Body of pancreas (tissue), 4 donors: ENCODE measurements around the gene PALLD. TPM values are rescaled to one million over a fixed set of nuclear protein-coding genes. Genes with fewer than 3 reads are reported as not detected.

Experiments
- ATAC-seq: fragments of 150-250 bp; one replicate; pipeline ENCODE4 v1.9.1; 2016
- DNase-seq, 4 donors: peaks; one replicate each; pipeline ENCODE4 v3.0.0-alpha.2; 2019
- H3K27ac ChIP-seq, 4 donors: fragments of 200-600 bp; sonication (generic); 1 replicate in 3 of 4; 2 replicates in 1 of 4; pipeline versions ENCODE4 v1.5.1 to v1.6.1; 2016 to 2019; ENCODE audit warnings: mild to moderate bottlenecking in 1 of 4, mixed read lengths in 1 of 4, moderate library complexity in 1 of 4
- H3K27me3 ChIP-seq, 2 donors: fragments of 200-600 bp; sonication (generic); one replicate each; pipeline ENCODE4 v1.6.0; 2016; ENCODE audit warnings: mild to moderate bottlenecking in 1 of 2
- H3K36me3 ChIP-seq, 2 donors: fragments of 200-600 bp; sonication (generic); replicated peaks in 1 of 2; 2 replicates each; pipeline ENCODE4 v1.5.1; 2016; ENCODE audit warnings: low read depth in 2 of 2; ENCODE audit not compliant: insufficient read depth in 1 of 2
- H3K4me1 ChIP-seq: fragments of 200-600 bp; sonication (generic); one replicate; pipeline ENCODE4 v1.6.0; 2016
- H3K4me3 ChIP-seq, 2 donors: fragments of 200-600 bp; sonication (generic); 1 replicate in 1 of 2; 2 replicates in 1 of 2; pipeline ENCODE4 v1.5.1; 2016 to 2019
- H3K9me3 ChIP-seq, 3 donors: fragments of 200-600 bp; sonication (generic); 1 replicate in 2 of 3; 2 replicates in 1 of 3; pipeline ENCODE4 v1.5.1; 2016
- CTCF ChIP-seq, 7 experiments: fragments of 450-650 bp in 4 of 7; fragments of 200-600 bp in 3 of 7; sonication (generic) in 3 of 7; IDR thresholded peaks; one replicate each; pipeline ENCODE4 v1.5.1; 2016 to 2019; ENCODE audit warnings: antibody characterized with exemption in 7 of 7
- POLR2A ChIP-seq, 3 donors: fragments of 450-650 bp; IDR thresholded peaks; one replicate each; pipeline ENCODE4 v1.6.1; 2016; ENCODE audit warnings: antibody characterized with exemption in 3 of 3, mild to moderate bottlenecking in 2 of 3
- WGBS, 2 donors: methylation state at CpG; one replicate each; pipeline ENCODE4 v1.1.5; 2017; 5-methylcytosine and 5-hydroxymethylcytosine counted together
- intact Hi-C: fragments of 100-400 bp; cut with DNase I; formaldehyde crosslinking; loops from one replicate; pipeline ENCODE4 v1.15.1; 2023
- total RNA-seq, 2 donors: library from RNA; depleted of rRNA; stranded (reverse); fragments of >200 nt; gene quantifications; one replicate each; pipeline ENCODE4 v1.1.0, GENCODE V29; 2016

Gene PALLD
- total RNA-seq, 2 donors from 2014 or later: 46.8 to 52.4 TPM

- Histone ChIP-seq H3K27me3 (no peaks in the 10 kb centered on the region), H3K36me3 (no peaks in the 10 kb centered on the region), H3K27ac (no peak overlapping the region), H3K9me3 (no peaks in the 10 kb centered on the region), H3K4me3 (peak overlapping the region in 1 of 2 donors; percentile 28), H3K4me1 (peaks cover 14% of the 10 kb centered on the region)
- WGBS, 2 donors: 1 to 2% methylated on average over 37 to 55 of the region's 55 CpGs
- DNase-seq (peak; percentile 47 to 70 (median 52)), ATAC-seq (peak; percentile 84)
- TF ChIP-seq POLR2A (IDR thresholded peaks at IDR 0.05) (no peak), CTCF (IDR thresholded peaks at IDR 0.05) (peak in 4 of 7 experiments; percentile 23 to 51 (median 38))
- intact Hi-C loops: no loop called here
Observed at GRCh38 chr4:168631241-168632162, 134.7 kb downstream of the PALLD start.

- H3K9me3 ChIP-seq: no peaks in the 10 kb centered on the region
- H3K36me3 ChIP-seq: no peaks in the 10 kb centered on the region
- H3K4me3 ChIP-seq: no peak overlapping the region
- no peak for ATAC-seq
- 9 to 13% methylated on average over 6 of the region's 6 CpGs for WGBS, 2 donors
- intact Hi-C loops: no loop called here
- DNase-seq: no peak
- H3K4me1 ChIP-seq: peaks cover 14% of the 10 kb centered on the region
- H3K27me3 ChIP-seq: no peaks in the 10 kb centered on the region
- no peak overlapping the region for H3K27ac ChIP-seq
- no peak for TF ChIP-seq POLR2A (IDR thresholded peaks at IDR 0.05)
- TF ChIP-seq CTCF (IDR thresholded peaks at IDR 0.05): no peak
Observed at GRCh38 chr4:168632301-168632725, 135.5 kb downstream of the PALLD start.

- Histone ChIP-seq H3K27ac (no peak overlapping the region), H3K9me3 (no peaks in the 10 kb centered on the region), H3K36me3 (no peaks in the 10 kb centered on the region), H3K27me3 (no peaks in the 10 kb centered on the region), H3K4me3 (no peak overlapping the region), H3K4me1 (peaks cover 14% of the 10 kb centered on the region)
- DNase-seq (no peak), ATAC-seq (no peak)
- intact Hi-C loops: no loop called here
- no peak for TF ChIP-seq POLR2A (IDR thresholded peaks at IDR 0.05)
- no peak for TF ChIP-seq CTCF (IDR thresholded peaks at IDR 0.05)
- WGBS, 2 donors: 44 to 53% methylated on average over 4 of the region's 4 CpGs
Observed at GRCh38 chr4:168633064-168633463, 136.2 kb downstream of the PALLD start.

- DNase-seq (no peak), ATAC-seq (no peak)
- Histone ChIP-seq H3K27ac (no peak overlapping the region), H3K36me3 (no peaks in the 10 kb centered on the region), H3K4me3 (no peak overlapping the region), H3K27me3 (no peaks in the 10 kb centered on the region), H3K4me1 (peaks cover 14% of the 10 kb centered on the region), H3K9me3 (no peaks in the 10 kb centered on the region)
- 53 to 54% methylated on average over 1 of the region's 1 CpG for WGBS, 2 donors
- intact Hi-C loops: no loop called here
- TF ChIP-seq CTCF (IDR thresholded peaks at IDR 0.05): no peak
- TF ChIP-seq POLR2A (IDR thresholded peaks at IDR 0.05): no peak
Observed at GRCh38 chr4:168633496-168633895, 136.6 kb downstream of the PALLD start.
